ENCODE results near the gene BCAS1.
"Not testable (repeated sequence)": the region's sequence is repeated elsewhere in the genome, so short reads cannot be mapped to it uniquely, and the experiment has no call there.

DNA sequence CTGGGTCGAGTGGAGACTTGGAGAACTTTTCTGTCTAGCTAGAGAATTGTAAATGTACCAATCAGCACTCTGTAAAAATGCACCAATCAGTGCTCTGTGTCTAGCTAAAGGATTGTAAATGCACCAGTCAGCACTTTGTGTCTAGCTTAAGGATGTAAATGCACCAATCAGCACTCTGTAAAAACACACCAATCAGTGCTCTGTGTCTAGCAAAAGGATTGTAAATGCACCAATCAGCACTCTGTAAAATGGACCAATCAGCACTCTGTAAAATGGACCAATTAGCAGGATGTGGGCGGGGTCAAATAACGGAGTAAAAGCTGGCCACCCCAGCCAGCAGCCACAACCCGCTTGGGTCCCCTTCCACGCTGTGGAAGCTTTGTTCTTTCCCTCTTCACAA is 96.5 kb downstream of the BCAS1 start:
- TF ChIP-seq, protein P1, sequence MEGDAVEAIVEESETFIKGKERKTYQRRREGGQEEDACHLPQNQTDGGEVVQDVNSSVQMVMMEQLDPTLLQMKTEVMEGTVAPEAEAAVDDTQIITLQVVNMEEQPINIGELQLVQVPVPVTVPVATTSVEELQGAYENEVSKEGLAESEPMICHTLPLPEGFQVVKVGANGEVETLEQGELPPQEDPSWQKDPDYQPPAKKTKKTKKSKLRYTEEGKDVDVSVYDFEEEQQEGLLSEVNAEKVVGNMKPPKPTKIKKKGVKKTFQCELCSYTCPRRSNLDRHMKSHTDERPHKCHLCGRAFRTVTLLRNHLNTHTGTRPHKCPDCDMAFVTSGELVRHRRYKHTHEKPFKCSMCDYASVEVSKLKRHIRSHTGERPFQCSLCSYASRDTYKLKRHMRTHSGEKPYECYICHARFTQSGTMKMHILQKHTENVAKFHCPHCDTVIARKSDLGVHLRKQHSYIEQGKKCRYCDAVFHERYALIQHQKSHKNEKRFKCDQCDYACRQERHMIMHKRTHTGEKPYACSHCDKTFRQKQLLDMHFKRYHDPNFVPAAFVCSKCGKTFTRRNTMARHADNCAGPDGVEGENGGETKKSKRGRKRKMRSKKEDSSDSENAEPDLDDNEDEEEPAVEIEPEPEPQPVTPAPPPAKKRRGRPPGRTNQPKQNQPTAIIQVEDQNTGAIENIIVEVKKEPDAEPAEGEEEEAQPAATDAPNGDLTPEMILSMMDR (conservative IDR thresholded peaks at IDR 0.05 in 1 of 2, IDR thresholded peaks at IDR 0.05 in 1 of 2; ENCODE audit: extremely low read depth in 1 of 2, insufficient read depth in 1 of 2, low read depth in 1 of 2, low read length in 2 of 2) = not testable (repeated sequence)
- not testable (repeated sequence) for TF ChIP-seq EZH2 (IDR thresholded peaks at IDR 0.05; ENCODE audit: borderline replicate concordance, low read length)
